WTC11 (cell line): Measurements from ENCODE around the gene MYO18A.

Experiments used
- CDX4 ChIP-seq: fragments of 250-450 bp; sonication (Bioruptor Pico); IDR thresholded peaks from 2 replicates; pipeline ENCODE4 v1.9.0; 2021; ENCODE audit warnings: moderate library complexity, mild to moderate bottlenecking, inconsistent platforms, borderline replicate concordance
- FOXP4 ChIP-seq: sonication (generic); formaldehyde crosslinking; IDR thresholded peaks from 2 replicates; pipeline ENCODE4 v1.8.0; 2022; ENCODE audit warnings: mild to moderate bottlenecking, missing genetic modification reagents
- JUN ChIP-seq: sonication (generic); formaldehyde crosslinking; IDR thresholded peaks from 2 replicates; pipeline ENCODE4 v1.8.0; 2023; ENCODE audit warnings: mild to moderate bottlenecking, missing genetic modification reagents
- NR3C1 ChIP-seq: sonication (generic); formaldehyde crosslinking; conservative IDR thresholded peaks from 2 replicates; pipeline ENCODE4 v1.8.1; 2023; ENCODE audit warnings: low read depth, mild to moderate bottlenecking, missing genetic modification reagents
- SMAD4 ChIP-seq: sonication (generic); formaldehyde crosslinking; IDR thresholded peaks from 2 replicates; pipeline ENCODE4 v1.8.0; 2022; ENCODE audit warnings: mild to moderate bottlenecking, missing genetic modification reagents
- TEAD4 ChIP-seq: sonication (generic); formaldehyde crosslinking; IDR thresholded peaks from 2 replicates; pipeline ENCODE4 v1.8.0; 2022; ENCODE audit warnings: mild to moderate bottlenecking, missing genetic modification reagents
- TF ChIP-seq, protein P1 (sequence below): fragments of 200-600 bp; IDR thresholded peaks from 2 replicates; pipeline ENCODE4 v1.8.0; 2022; ENCODE audit warnings: antibody characterized with exemption
- TF ChIP-seq, protein P2 (sequence below): sonication (generic); formaldehyde crosslinking; IDR thresholded peaks from 2 replicates; pipeline ENCODE4 v1.8.1; 2022; ENCODE audit warnings: missing genetic modification reagents, borderline replicate concordance
- TF ChIP-seq, protein P3 (sequence below): sonication (generic); formaldehyde crosslinking; IDR thresholded peaks from 2 replicates; pipeline ENCODE4 v1.8.1; 2023; ENCODE audit warnings: mild to moderate bottlenecking, missing genetic modification reagents, moderate library complexity
- TF ChIP-seq, protein P4 (sequence below): sonication (generic); formaldehyde crosslinking; IDR thresholded peaks from 2 replicates; pipeline ENCODE4 v1.8.0; 2022; ENCODE audit warnings: mild to moderate bottlenecking, missing genetic modification reagents

DNA sequence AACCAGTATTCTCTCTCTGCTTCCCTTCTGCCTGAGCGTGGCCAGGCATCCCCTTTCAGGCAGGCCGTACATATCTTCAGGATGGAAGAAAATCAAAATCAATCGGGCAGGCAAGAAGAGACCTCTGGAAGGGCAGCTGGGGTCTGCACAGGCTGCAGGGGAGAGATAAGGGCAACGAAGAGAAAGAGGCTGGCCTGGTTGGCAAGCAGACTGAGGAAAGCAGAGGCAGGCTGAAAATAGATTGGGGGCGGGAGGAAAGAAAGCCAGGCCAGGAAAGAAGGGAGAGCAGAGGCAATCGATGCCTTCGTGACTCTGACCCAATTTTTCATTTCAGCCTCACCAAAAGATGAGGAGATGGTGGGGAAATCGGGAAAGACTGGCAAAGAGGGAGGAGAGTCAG, 119.2 kb downstream of the MYO18A start:
- TF ChIP-seq CDX4 (CRISPR knock-in tag) (no peak), NR3C1 (CRISPR knock-in tag) (no peak), FOXP4 (CRISPR knock-in tag) (no peak), JUN (CRISPR knock-in tag) (no peak), SMAD4 (no peak), TEAD4 (CRISPR knock-in tag) (no peak)
- TF ChIP-seq, protein P1, sequence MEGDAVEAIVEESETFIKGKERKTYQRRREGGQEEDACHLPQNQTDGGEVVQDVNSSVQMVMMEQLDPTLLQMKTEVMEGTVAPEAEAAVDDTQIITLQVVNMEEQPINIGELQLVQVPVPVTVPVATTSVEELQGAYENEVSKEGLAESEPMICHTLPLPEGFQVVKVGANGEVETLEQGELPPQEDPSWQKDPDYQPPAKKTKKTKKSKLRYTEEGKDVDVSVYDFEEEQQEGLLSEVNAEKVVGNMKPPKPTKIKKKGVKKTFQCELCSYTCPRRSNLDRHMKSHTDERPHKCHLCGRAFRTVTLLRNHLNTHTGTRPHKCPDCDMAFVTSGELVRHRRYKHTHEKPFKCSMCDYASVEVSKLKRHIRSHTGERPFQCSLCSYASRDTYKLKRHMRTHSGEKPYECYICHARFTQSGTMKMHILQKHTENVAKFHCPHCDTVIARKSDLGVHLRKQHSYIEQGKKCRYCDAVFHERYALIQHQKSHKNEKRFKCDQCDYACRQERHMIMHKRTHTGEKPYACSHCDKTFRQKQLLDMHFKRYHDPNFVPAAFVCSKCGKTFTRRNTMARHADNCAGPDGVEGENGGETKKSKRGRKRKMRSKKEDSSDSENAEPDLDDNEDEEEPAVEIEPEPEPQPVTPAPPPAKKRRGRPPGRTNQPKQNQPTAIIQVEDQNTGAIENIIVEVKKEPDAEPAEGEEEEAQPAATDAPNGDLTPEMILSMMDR: no peak
- TF ChIP-seq, protein P2, sequence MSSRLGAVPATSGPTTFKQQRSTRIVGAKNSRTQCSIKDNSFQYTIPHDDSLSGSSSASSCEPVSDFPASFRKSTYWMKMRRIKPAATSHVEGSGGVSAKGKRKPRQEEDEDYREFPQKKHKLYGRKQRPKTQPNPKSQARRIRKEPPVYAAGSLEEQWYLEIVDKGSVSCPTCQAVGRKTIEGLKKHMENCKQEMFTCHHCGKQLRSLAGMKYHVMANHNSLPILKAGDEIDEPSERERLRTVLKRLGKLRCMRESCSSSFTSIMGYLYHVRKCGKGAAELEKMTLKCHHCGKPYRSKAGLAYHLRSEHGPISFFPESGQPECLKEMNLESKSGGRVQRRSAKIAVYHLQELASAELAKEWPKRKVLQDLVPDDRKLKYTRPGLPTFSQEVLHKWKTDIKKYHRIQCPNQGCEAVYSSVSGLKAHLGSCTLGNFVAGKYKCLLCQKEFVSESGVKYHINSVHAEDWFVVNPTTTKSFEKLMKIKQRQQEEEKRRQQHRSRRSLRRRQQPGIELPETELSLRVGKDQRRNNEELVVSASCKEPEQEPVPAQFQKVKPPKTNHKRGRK (CRISPR knock-in tag): no peak
- TF ChIP-seq, protein P3, sequence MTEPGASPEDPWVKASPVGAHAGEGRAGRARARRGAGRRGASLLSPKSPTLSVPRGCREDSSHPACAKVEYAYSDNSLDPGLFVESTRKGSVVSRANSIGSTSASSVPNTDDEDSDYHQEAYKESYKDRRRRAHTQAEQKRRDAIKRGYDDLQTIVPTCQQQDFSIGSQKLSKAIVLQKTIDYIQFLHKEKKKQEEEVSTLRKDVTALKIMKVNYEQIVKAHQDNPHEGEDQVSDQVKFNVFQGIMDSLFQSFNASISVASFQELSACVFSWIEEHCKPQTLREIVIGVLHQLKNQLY (CRISPR knock-in tag): no peak
- TF ChIP-seq, protein P4, sequence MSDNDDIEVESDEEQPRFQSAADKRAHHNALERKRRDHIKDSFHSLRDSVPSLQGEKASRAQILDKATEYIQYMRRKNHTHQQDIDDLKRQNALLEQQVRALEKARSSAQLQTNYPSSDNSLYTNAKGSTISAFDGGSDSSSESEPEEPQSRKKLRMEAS (CRISPR knock-in tag): no peak
